Lower lobe of right lung (tissue), 2 donors: ENCODE data around the gene ADGRF1. TPM values are rescaled to one million over a fixed set of nuclear protein-coding genes. Genes with fewer than 3 reads are reported as not detected.

Source experiments
- ATAC-seq, 2 donors: fragments of 200-7000 bp; cut with Tn5 transposase; one replicate each; pipeline ENCODE4 v1.9.1; 2020 to 2022; ENCODE audit warnings: mild to moderate bottlenecking in 2 of 2, moderate library complexity in 2 of 2
- DNase-seq: peaks from one replicate; pipeline ENCODE4 v3.0.0-alpha.2; 2020
- H3K27ac ChIP-seq: fragments of 200-600 bp; one replicate; pipeline ENCODE4 v1.8.0; 2022
- H3K27me3 ChIP-seq: fragments of 200-600 bp; one replicate; pipeline ENCODE4 v1.8.0; 2022; ENCODE audit warnings: low read depth
- H3K36me3 ChIP-seq: fragments of 200-600 bp; one replicate; pipeline ENCODE4 v1.8.0; 2022; ENCODE audit warnings: mild to moderate bottlenecking
- H3K4me1 ChIP-seq: fragments of 200-600 bp; one replicate; pipeline ENCODE4 v1.8.0; 2022
- H3K4me3 ChIP-seq: fragments of 200-600 bp; one replicate; pipeline ENCODE4 v1.8.0; 2022; ENCODE audit warnings: mild to moderate bottlenecking
- H3K9me3 ChIP-seq: fragments of 200-600 bp; one replicate; pipeline ENCODE4 v1.8.0; 2022
- CTCF ChIP-seq: fragments of 200-600 bp; IDR thresholded peaks from one replicate; pipeline ENCODE4 v1.8.0; 2022; ENCODE audit warnings: antibody characterized with exemption, mild to moderate bottlenecking
- intact Hi-C: fragments of 100-400 bp; cut with DNase I; formaldehyde crosslinking; loops from one replicate; pipeline ENCODE4 v1.11.0; 2022
- total RNA-seq: library from RNA; stranded (reverse); fragmentation: NEBNext Ultra II Directional; extraction: Animal tissue kit (Norgen Biotek cat#: 25700); gene quantifications from one replicate; pipeline ENCODE4 v1.2.1, GENCODE V29; 2021
- donor health status: DM: no; HTN: yes; CAD: no; lungs with severe emphysema.

Gene ADGRF1
- total RNA-seq, 1 donor from 2014 or later = 9.9 TPM

GRCh38 chr6:47041741-47042140 lies 391 bp downstream of the ADGRF1 start:
- ATAC-seq (no peak), DNase-seq (no peak)
- Histone ChIP-seq H3K27me3 (no peaks in the 10 kb centered on the region), H3K9me3 (no peaks in the 10 kb centered on the region), H3K4me1 (peaks cover 7% of the 10 kb centered on the region), H3K27ac (no peak overlapping the region), H3K36me3 (no peaks in the 10 kb centered on the region), H3K4me3 (peak overlapping the region; percentile 18)
- no peak for TF ChIP-seq CTCF
- intact Hi-C loops = loop anchor here (10.0 kb wide), 1 partner anchor 47 kb away; no protein-coding TSS in a partner anchor

- Histone ChIP-seq H3K4me1 (peaks cover 29% of the 10 kb centered on the region), H3K9me3 (no peaks in the 10 kb centered on the region), H3K4me3 (no peak overlapping the region), H3K36me3 (no peaks in the 10 kb centered on the region), H3K27me3 (no peaks in the 10 kb centered on the region), H3K27ac (no peak overlapping the region)
- peak; percentile 76 to 83 for ATAC-seq
- intact Hi-C loops = no loop called here
- no peak for TF ChIP-seq CTCF
- DNase-seq = no peak
Observed at GRCh38 chr6:47034926-47035325, 7.2 kb downstream of the ADGRF1 start.

- intact Hi-C loops = no loop called here
- H3K4me3 ChIP-seq = no peak overlapping the region
- peaks cover 33% of the 10 kb centered on the region for H3K4me1 ChIP-seq
- DNase-seq = no peak
- H3K36me3 ChIP-seq = no peaks in the 10 kb centered on the region
- no peak for ATAC-seq
- no peaks in the 10 kb centered on the region for H3K27me3 ChIP-seq
- no peak for TF ChIP-seq CTCF
- no peak overlapping the region for H3K27ac ChIP-seq
- no peaks in the 10 kb centered on the region for H3K9me3 ChIP-seq
Observed at GRCh38 chr6:47034421-47034820, 7.7 kb downstream of the ADGRF1 start.

GRCh38 chr6:47032974-47033765 lies 9.0 kb downstream of the ADGRF1 start:
- DNase-seq = no peak
- H3K4me3 ChIP-seq = no peak overlapping the region
- peaks cover 42% of the 10 kb centered on the region for H3K4me1 ChIP-seq
- H3K9me3 ChIP-seq = no peaks in the 10 kb centered on the region
- intact Hi-C loops = no loop called here
- H3K27ac ChIP-seq = no peak overlapping the region
- ATAC-seq = no peak
- no peaks in the 10 kb centered on the region for H3K27me3 ChIP-seq
- no peaks in the 10 kb centered on the region for H3K36me3 ChIP-seq
- TF ChIP-seq CTCF = no peak

- Histone ChIP-seq H3K4me3 (no peak overlapping the region), H3K27me3 (no peaks in the 10 kb centered on the region), H3K36me3 (no peaks in the 10 kb centered on the region), H3K4me1 (peaks cover 42% of the 10 kb centered on the region), H3K27ac (no peak overlapping the region), H3K9me3 (no peaks in the 10 kb centered on the region)
- no peak for TF ChIP-seq CTCF
- ATAC-seq = no peak
- intact Hi-C loops = no loop called here
- DNase-seq = no peak
Observed at GRCh38 chr6:47031656-47032055, 10.5 kb downstream of the ADGRF1 start.
